Stimulated activated memory B cell treated with anti-CD40 and anti-IgM and Interleukin-4, amounts not matched to agents 10 μg/mL and 1 μg/mL and 100 μg/mL, for 72 hours (primary cell): Measurements from ENCODE around the gene MAST3.
"Not testable (repeated sequence)": the region's sequence is repeated elsewhere in the genome, so short reads cannot be mapped to it uniquely, and the experiment has no call there.

ENCODE experiments used
- ATAC-seq: fragments of 150-1000 bp; cut with Tn5 transposase; 2 replicates; pipeline ENCODE4 v1.10.0; 2021
- H3K27ac Mint-ChIP-seq: one replicate; pipeline ENCODE4 v1.8.0; 2022; ENCODE audit warnings: mild to moderate bottlenecking, mixed read lengths
- H3K27me3 Mint-ChIP-seq: one replicate; pipeline ENCODE4 v1.8.0; 2022; ENCODE audit warnings: mixed read lengths
- H3K36me3 Mint-ChIP-seq: one replicate; pipeline ENCODE4 v1.8.0; 2022; ENCODE audit warnings: mixed read lengths
- H3K4me1 Mint-ChIP-seq: one replicate; pipeline ENCODE4 v1.8.0; 2022; ENCODE audit warnings: mixed read lengths
- H3K4me3 Mint-ChIP-seq: one replicate; pipeline ENCODE4 v1.8.0; 2022; ENCODE audit warnings: mild to moderate bottlenecking, moderate library complexity, mixed read lengths
- H3K9me3 Mint-ChIP-seq: one replicate; pipeline ENCODE4 v1.8.0; 2022; ENCODE audit warnings: mixed read lengths

Gene MAST3

GRCh38 chr19:18152817-18153555 is 55.4 kb downstream of the MAST3 start, which contains the start of gene PIK3R2:
TSS of gene PIK3R2 (plus strand) at chr19:18153163. CDS start at chr19:18155880, 2,717 bp downstream.
- peak within 1 kb of the TSS; percentile 97 for H3K27ac Mint-ChIP-seq
- H3K27me3 Mint-ChIP-seq: no peaks in the 10 kb centered on the region
- peak; percentile 91 for ATAC-seq
- peaks cover 11% of the 10 kb centered on the region for H3K36me3 Mint-ChIP-seq
- H3K9me3 Mint-ChIP-seq: no peaks in the 10 kb centered on the region
- H3K4me1 Mint-ChIP-seq: peaks cover 43% of the 10 kb centered on the region
- peak within 1 kb of the TSS; percentile 91 for H3K4me3 Mint-ChIP-seq

GRCh38 chr19:18153556-18154134 is 56.1 kb downstream of the MAST3 start:
- H3K4me3 Mint-ChIP-seq: peak overlapping the region; percentile 91
- no peaks in the 10 kb centered on the region for H3K9me3 Mint-ChIP-seq
- H3K27me3 Mint-ChIP-seq: no peaks in the 10 kb centered on the region
- peak overlapping the region; percentile 97 for H3K27ac Mint-ChIP-seq
- ATAC-seq: no peak
- H3K4me1 Mint-ChIP-seq: peaks cover 40% of the 10 kb centered on the region
- H3K36me3 Mint-ChIP-seq: peaks cover 6% of the 10 kb centered on the region

- peaks cover 8% of the 10 kb centered on the region for H3K36me3 Mint-ChIP-seq
- no peaks in the 10 kb centered on the region for H3K27me3 Mint-ChIP-seq
- H3K9me3 Mint-ChIP-seq: no peaks in the 10 kb centered on the region
- H3K4me3 Mint-ChIP-seq: no peak overlapping the region
- no peak overlapping the region for H3K27ac Mint-ChIP-seq
- no peak for ATAC-seq
- peaks cover 43% of the 10 kb centered on the region for H3K4me1 Mint-ChIP-seq
Observed at GRCh38 chr19:18155095-18156087, 57.8 kb downstream of the MAST3 start.

- H3K27me3 Mint-ChIP-seq: no peaks in the 10 kb centered on the region
- no peak for ATAC-seq
- H3K4me1 Mint-ChIP-seq: peaks cover 50% of the 10 kb centered on the region
- no peaks in the 10 kb centered on the region for H3K9me3 Mint-ChIP-seq
- peaks cover 11% of the 10 kb centered on the region for H3K36me3 Mint-ChIP-seq
- no peak overlapping the region for H3K4me3 Mint-ChIP-seq
- H3K27ac Mint-ChIP-seq: no peak overlapping the region
Observed at GRCh38 chr19:18156268-18156667, 58.7 kb downstream of the MAST3 start.

GRCh38 chr19:18156841-18157464 is 59.4 kb downstream of the MAST3 start:
- ATAC-seq: no peak
- H3K4me3 Mint-ChIP-seq: no peak overlapping the region
- no peaks in the 10 kb centered on the region for H3K27me3 Mint-ChIP-seq
- H3K9me3 Mint-ChIP-seq: no peaks in the 10 kb centered on the region
- peaks cover 11% of the 10 kb centered on the region for H3K36me3 Mint-ChIP-seq
- no peak overlapping the region for H3K27ac Mint-ChIP-seq
- peaks cover 48% of the 10 kb centered on the region for H3K4me1 Mint-ChIP-seq

- H3K27ac Mint-ChIP-seq: no peak overlapping the region
- no peak for ATAC-seq
- H3K4me1 Mint-ChIP-seq: peaks cover 45% of the 10 kb centered on the region
- peaks cover 11% of the 10 kb centered on the region for H3K36me3 Mint-ChIP-seq
- no peaks in the 10 kb centered on the region for H3K27me3 Mint-ChIP-seq
- H3K4me3 Mint-ChIP-seq: no peak overlapping the region
- no peaks in the 10 kb centered on the region for H3K9me3 Mint-ChIP-seq
Observed at GRCh38 chr19:18157465-18158063, 60.0 kb downstream of the MAST3 start.

GRCh38 chr19:18158467-18158866 is 60.9 kb downstream of the MAST3 start:
- H3K27ac Mint-ChIP-seq: no peak overlapping the region
- no peak for ATAC-seq
- H3K27me3 Mint-ChIP-seq: no peaks in the 10 kb centered on the region
- peaks cover 17% of the 10 kb centered on the region for H3K36me3 Mint-ChIP-seq
- H3K4me1 Mint-ChIP-seq: peaks cover 45% of the 10 kb centered on the region
- no peak overlapping the region for H3K4me3 Mint-ChIP-seq
- H3K9me3 Mint-ChIP-seq: no peaks in the 10 kb centered on the region

GRCh38 chr19:18159059-18159616 is 61.6 kb downstream of the MAST3 start:
- H3K9me3 Mint-ChIP-seq, ATAC-seq, H3K27me3 Mint-ChIP-seq, H3K27ac Mint-ChIP-seq, H3K4me3 Mint-ChIP-seq: not testable (repeated sequence)
- Mint-ChIP-seq H3K36me3 (peaks cover 21% of the 10 kb centered on the region), H3K4me1 (peaks cover 40% of the 10 kb centered on the region)

GRCh38 chr19:18159810-18160209 is 62.2 kb downstream of the MAST3 start:
- Mint-ChIP-seq H3K9me3 (no peaks in the 10 kb centered on the region), H3K4me3 (no peak overlapping the region), H3K27ac (no peak overlapping the region), H3K4me1 (peaks cover 33% of the 10 kb centered on the region), H3K27me3 (no peaks in the 10 kb centered on the region), H3K36me3 (peaks cover 21% of the 10 kb centered on the region)
- ATAC-seq: no peak

- peaks cover 29% of the 10 kb centered on the region for H3K4me1 Mint-ChIP-seq
- no peak for ATAC-seq
- no peaks in the 10 kb centered on the region for H3K27me3 Mint-ChIP-seq
- H3K4me3 Mint-ChIP-seq: peak overlapping the region; percentile 71
- H3K27ac Mint-ChIP-seq: peak overlapping the region; percentile 84
- H3K36me3 Mint-ChIP-seq: peaks cover 23% of the 10 kb centered on the region
- no peaks in the 10 kb centered on the region for H3K9me3 Mint-ChIP-seq
Observed at GRCh38 chr19:18160493-18160970, 63.0 kb downstream of the MAST3 start.

GRCh38 chr19:18160971-18161635 is 63.5 kb downstream of the MAST3 start:
- no peaks in the 10 kb centered on the region for H3K9me3 Mint-ChIP-seq
- H3K36me3 Mint-ChIP-seq: peaks cover 27% of the 10 kb centered on the region
- H3K27ac Mint-ChIP-seq: peak overlapping the region; percentile 84
- peak overlapping the region; percentile 71 for H3K4me3 Mint-ChIP-seq
- H3K4me1 Mint-ChIP-seq: peaks cover 25% of the 10 kb centered on the region
- H3K27me3 Mint-ChIP-seq: no peaks in the 10 kb centered on the region
- ATAC-seq: peak; percentile 95

- Mint-ChIP-seq H3K4me3 (peak overlapping the region; percentile 55), H3K27me3 (no peaks in the 10 kb centered on the region), H3K36me3 (peaks cover 28% of the 10 kb centered on the region), H3K9me3 (no peaks in the 10 kb centered on the region), H3K4me1 (peaks cover 20% of the 10 kb centered on the region), H3K27ac (peak overlapping the region; percentile 54)
- no peak for ATAC-seq
Observed at GRCh38 chr19:18161636-18162002, 64.0 kb downstream of the MAST3 start.

GRCh38 chr19:18164072-18164471 is 66.5 kb downstream of the MAST3 start:
- H3K4me1 Mint-ChIP-seq: peaks cover 30% of the 10 kb centered on the region
- H3K27ac Mint-ChIP-seq: no peak overlapping the region
- no peaks in the 10 kb centered on the region for H3K27me3 Mint-ChIP-seq
- no peak for ATAC-seq
- H3K9me3 Mint-ChIP-seq: no peaks in the 10 kb centered on the region
- H3K36me3 Mint-ChIP-seq: peaks cover 47% of the 10 kb centered on the region
- no peak overlapping the region for H3K4me3 Mint-ChIP-seq
